Heart right ventricle (tissue), 16 donors: ENCODE results near the gene NKAPL. TPM values are rescaled to one million over a fixed set of nuclear protein-coding genes. Genes with fewer than 3 reads are reported as not detected.

Experiments
- ATAC-seq, 8 donors: fragments of 200-7000 bp; cut with Tn5 transposase; one replicate each; pipeline ENCODE4 v1.9.1; 2020; ENCODE audit warnings: mild to moderate bottlenecking in 8 of 8, moderate library complexity in 8 of 8, moderate number of reproducible peaks in 1 of 8
- DNase-seq, 2 donors: peaks; one replicate each; pipeline ENCODE4 v3.0.0-alpha.2; 2020
- H3K27ac ChIP-seq, 10 donors: fragments of 200-600 bp; sonication (generic) in 2 of 10; one replicate each; pipeline versions ENCODE4 v1.5.0 to v1.8.0; 2020 to 2022; ENCODE audit warnings: mild to moderate bottlenecking in 3 of 10
- H3K27me3 ChIP-seq, 7 donors: fragments of 200-600 bp; one replicate each; pipeline ENCODE4 v1.8.0; 2021 to 2022; ENCODE audit warnings: mild to moderate bottlenecking in 2 of 7
- H3K36me3 ChIP-seq, 9 donors: fragments of 200-600 bp; sonication (generic) in 1 of 9; one replicate each; pipeline versions ENCODE4 v1.5.0 to v1.8.0; 2020 to 2022; ENCODE audit warnings: mild to moderate bottlenecking in 2 of 9
- H3K4me1 ChIP-seq, 9 donors: fragments of 200-600 bp; sonication (generic) in 1 of 9; one replicate each; pipeline versions ENCODE4 v1.5.0 to v1.8.0; 2020 to 2022; ENCODE audit warnings: mild to moderate bottlenecking in 4 of 9
- H3K4me3 ChIP-seq, 10 donors: fragments of 200-600 bp; sonication (generic) in 2 of 10; one replicate each; pipeline versions ENCODE4 v1.5.0 to v1.8.0; 2020 to 2022; ENCODE audit warnings: mild to moderate bottlenecking in 7 of 10, moderate library complexity in 2 of 10
- H3K9me3 ChIP-seq, 11 donors: fragments of 200-600 bp in 10 of 11; sonication (generic) in 2 of 11; one replicate each; pipeline versions ENCODE4 v1.5.0 to v1.8.0; 2013 to 2022; ENCODE audit warnings: mild to moderate bottlenecking in 2 of 11, control low read depth in 1 of 11, moderate library complexity in 1 of 11
- CTCF ChIP-seq, 9 donors: fragments of 200-600 bp; sonication (generic) in 2 of 9; IDR thresholded peaks; one replicate each; pipeline versions ENCODE4 v1.5.0 to v1.8.0; 2021 to 2022; ENCODE audit warnings: antibody characterized with exemption in 9 of 9, mild to moderate bottlenecking in 5 of 9, moderate library complexity in 1 of 9
- WGBS, 2 donors: extraction: QIAGEN DNeasy Blood & Tissue Kit; methylation state at CpG; one replicate each; pipeline ENCODE4 v1.1.7; 2013; ENCODE audit warnings: inconsistent platforms in 1 of 2; 5-methylcytosine and 5-hydroxymethylcytosine counted together
- intact Hi-C, 10 donors: fragments of 100-400 bp; cut with DNase I; formaldehyde crosslinking; loops; one replicate each; pipeline versions ENCODE4 v1.11.1 to v1.14.2; 2022
- long read RNA-seq, 3 donors: library from polyadenylated mRNA; unstranded; transcript quantifications; one replicate each; pipeline ENCODE4 v2.0.0, GENCODE V29; 2020 to 2021
- polyA plus RNA-seq, 2 donors: library from polyadenylated mRNA; stranded (reverse); fragments of 200-250 nt; gene quantifications; one replicate each; pipeline ENCODE4 v1.2.3, GENCODE V29; 2013
- total RNA-seq, 10 donors: library from RNA; stranded (reverse); fragmentation: NEBNext Ultra II Directional in 3 of 10; extraction: Animal tissue kit (Norgen Biotek cat#: 25700) in 3 of 10; gene quantifications; one replicate each; pipeline versions ENCODE4 v1.2.1 to v1.2.4, GENCODE V29; 2021 to 2023
- donor health status: Arrhythmogenic right ventricular cardiomyopathy.
- donor health status: ischemic (EF 13 %, LVEDD 7.1; RV severe dilation, severe dysfunction).
- donor health status: healthy with polysubstance abuse.
- donor health status: DM: no; HTN: yes; CAD: no.
- donor health status: DM: no; HTN: no; CAD: no.
- donor health status: ischemic (EF 25% LVEDD 6.9; RV normal size, moderate dysfunction).
- donor health status: ischemic (EF 25% LVEDD 5.7; RV mildly dilated, moderate dysfunction).
- donor health status: healthy.
- donor health status: DM: yes; HTN: yes; CAD: no.
- donor health status: Ischemic cardiomyopathy.
- donor health status: ischemic (EF 35%, LVEDD 5.7; RV mildly dilated, moderate dysfunction).
- donor health status: nonischemic (EF 11% LVEDD 7.7; RV severe dilation, severe dysfunction).
- donor health status: DM: yes; HTN: yes; CAD: no.
- donor health status: PGD.
- donor health status: ischemic (EF 29% LVEDD 5.4; RV normal size, mild dysfunction).
- donor health status: nonischemic (EF 23%, LVEDD 6.1; RV moderate dilation, normal function).

NKAPL gene
- 1 to 10 TPM; 2.7 to 8.5 (median 6.5) TPM for total RNA-seq
- polyA plus RNA-seq, result 1 to 10 TPM; 7.6 to 9.7 TPM
- long read RNA-seq, donor 1, transcript NKAPL-201 (1 exons, 1,639 nt), result major isoform, 6 of 6 reads
- long read RNA-seq, donor 1, partial matches to known transcripts, result 0 of 6 reads
- long read RNA-seq, donor 1, other reads (novel, unspliced or antisense), result 0 of 6 reads
- long read RNA-seq, donor 2, partial matches to known transcripts, result 0 of 4 reads
- long read RNA-seq, donor 2, other reads (novel, unspliced or antisense), result 0 of 4 reads
- long read RNA-seq, donor 3, partial matches to known transcripts, result 0 of 2 reads
- long read RNA-seq, donor 3, other reads (novel, unspliced or antisense), result 0 of 2 reads

- Histone ChIP-seq H3K9me3 (peaks cover 0 to 30% (median 17%) of the 10 kb centered on the region in 11 donors), H3K4me3 (peak within 1 kb of the TSS; percentile 38 to 60 (median 52)), H3K4me1 (peaks cover 0 to 14% (median 4%) of the 10 kb centered on the region in 9 donors), H3K36me3 (no peaks in the 10 kb centered on the region), H3K27ac (peak within 1 kb of the TSS in 8 of 10 donors; percentile 8 to 67 (median 28)), H3K27me3 (no peaks in the 10 kb centered on the region)
- TF ChIP-seq CTCF (IDR thresholded peaks at IDR 0.05), result no peak
- 18 to 20% methylated on average over 58 of the region's 58 CpGs for WGBS, 2 donors
- peak; percentile 93 to 99 (median 98) for ATAC-seq
- intact Hi-C loops, result loop anchor here in 6 of 10 donors (1.0 to 10.0 kb wide), 3 partner anchors 8 to 124 kb away; partner anchors contain the start of gene ZSCAN26 (in 1 of the 6)
- peak; percentile 86 to 88 for DNase-seq
These were observed at the start of gene NKAPL for GRCh38 chr6:28258877-28259777. NKAPL (plus strand) TSS chr6:28259297; CDS start chr6:28259372, 75 bp downstream.

GRCh38 chr6:28209753-28210535, 49.2 kb upstream of the NKAPL start:
- Histone ChIP-seq H3K9me3 (peaks cover 0 to 4% (median 0%) of the 10 kb centered on the region in 11 donors), H3K4me3 (no peak overlapping the region), H3K27ac (no peak overlapping the region), H3K4me1 (peaks cover 0 to 31% (median 18%) of the 10 kb centered on the region in 9 donors), H3K36me3 (no peaks in the 10 kb centered on the region), H3K27me3 (peaks cover 15 to 100% (median 100%) of the 10 kb centered on the region in 7 donors)
- no peak for TF ChIP-seq CTCF (IDR thresholded peaks at IDR 0.05)
- ATAC-seq, result no peak
- intact Hi-C loops, result loop anchor here in 1 of 10 donors (10.0 kb wide), 1 partner anchor 45 kb away; no protein-coding TSS in a partner anchor
- 46 to 55% methylated on average over 7 of the region's 7 CpGs for WGBS, 2 donors
- no peak for DNase-seq

- DNase-seq (no peak), ATAC-seq (no peak)
- intact Hi-C loops, result loop anchor here in 1 of 10 donors (10.0 kb wide), 1 partner anchor 47 kb away; no protein-coding TSS in a partner anchor
- WGBS, 2 donors, result 9 to 11% methylated on average over 16 of the region's 16 CpGs
- H3K36me3 ChIP-seq, result no peaks in the 10 kb centered on the region
- peaks cover 0 to 1% (median 0%) of the 10 kb centered on the region in 11 donors for H3K9me3 ChIP-seq
- peaks cover 0 to 29% (median 18%) of the 10 kb centered on the region in 9 donors for H3K4me1 ChIP-seq
- peaks cover 14 to 96% (median 95%) of the 10 kb centered on the region in 7 donors for H3K27me3 ChIP-seq
- no peak overlapping the region for H3K27ac ChIP-seq
- peak overlapping the region in 6 of 10 donors; percentile 3 to 35 (median 22) for H3K4me3 ChIP-seq
- no peak for TF ChIP-seq CTCF (IDR thresholded peaks at IDR 0.05)
These were observed 47.1 kb upstream of the NKAPL start for GRCh38 chr6:28211840-28212509.
